ENCODE results near the gene GMPPB.
"Not testable (repeated sequence)": the region's sequence is repeated elsewhere in the genome, so short reads cannot be mapped to it uniquely, and the experiment has no call there.

Gene GMPPB

DNA sequence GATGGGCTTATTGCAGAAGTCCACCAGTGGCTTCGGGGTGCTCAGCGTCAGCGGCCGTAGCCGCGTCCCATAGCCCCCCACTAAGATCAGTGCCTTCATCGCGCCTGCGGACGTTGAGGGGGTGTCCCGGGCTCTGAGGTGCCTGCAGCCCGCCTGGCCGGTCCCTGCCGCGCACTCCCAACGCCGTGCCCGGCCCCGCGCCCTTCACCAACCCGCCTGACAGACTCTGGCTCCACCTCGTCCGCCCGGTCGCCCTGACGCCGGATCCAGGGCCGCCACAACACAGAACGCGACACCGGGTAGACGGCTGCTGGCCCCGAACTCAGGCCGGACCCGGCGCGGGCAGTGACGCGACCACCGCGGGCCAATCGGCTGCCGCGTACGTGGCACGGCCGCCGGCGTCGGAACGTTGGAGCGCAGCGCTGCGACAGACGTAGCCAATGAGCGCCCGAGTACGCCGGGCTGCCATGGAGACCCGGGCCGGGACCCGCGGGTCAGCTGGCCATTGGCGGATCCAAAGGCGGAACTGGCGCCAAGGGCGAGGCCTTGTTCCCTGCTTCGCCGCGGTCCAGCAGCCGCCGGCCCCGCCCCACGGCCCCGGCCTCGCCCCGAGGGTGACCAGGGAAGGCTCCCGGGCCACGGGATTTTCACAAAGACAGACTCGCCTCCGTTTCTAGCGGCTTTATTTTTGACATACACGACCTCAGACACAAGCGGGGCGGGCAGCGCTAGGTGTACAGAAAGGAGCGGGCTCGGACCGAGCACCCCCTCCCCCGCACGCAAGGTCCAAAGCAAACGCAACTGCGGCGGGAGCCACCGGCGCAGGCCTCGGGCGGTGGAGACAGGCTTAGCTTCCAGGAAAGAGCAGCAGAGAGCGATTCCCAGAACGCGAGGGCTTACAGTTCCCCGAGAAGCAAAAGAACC is at the start of gene GMPPB:
Gene GMPPB (minus strand): TSS at position 324 of the 924 bp plus-strand sequence. CDS start 225 bp downstream, at position 99.
- peak; percentile 92 to 94 for DNase-seq

DNA sequence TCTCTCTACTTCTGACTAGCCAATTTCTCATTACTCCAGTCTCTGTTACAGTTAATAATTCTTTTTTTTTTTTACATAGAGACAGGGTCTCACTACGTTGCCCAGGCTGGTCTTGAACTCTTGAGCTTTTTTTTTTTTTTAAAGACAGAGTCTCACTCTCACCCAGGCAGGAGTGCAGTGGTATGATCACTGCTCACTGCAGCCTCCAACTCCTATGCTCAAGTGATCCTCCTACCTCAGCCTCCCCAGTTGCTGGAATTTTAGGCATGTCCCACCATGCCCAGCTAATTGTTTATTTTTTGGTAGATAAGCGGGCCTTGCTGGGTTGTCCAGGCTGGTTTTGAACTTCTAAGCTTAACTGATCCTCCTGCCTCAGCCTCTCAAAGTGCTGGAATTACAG is 49.0 kb upstream of the GMPPB start:
- no peak for DNase-seq

DNA sequence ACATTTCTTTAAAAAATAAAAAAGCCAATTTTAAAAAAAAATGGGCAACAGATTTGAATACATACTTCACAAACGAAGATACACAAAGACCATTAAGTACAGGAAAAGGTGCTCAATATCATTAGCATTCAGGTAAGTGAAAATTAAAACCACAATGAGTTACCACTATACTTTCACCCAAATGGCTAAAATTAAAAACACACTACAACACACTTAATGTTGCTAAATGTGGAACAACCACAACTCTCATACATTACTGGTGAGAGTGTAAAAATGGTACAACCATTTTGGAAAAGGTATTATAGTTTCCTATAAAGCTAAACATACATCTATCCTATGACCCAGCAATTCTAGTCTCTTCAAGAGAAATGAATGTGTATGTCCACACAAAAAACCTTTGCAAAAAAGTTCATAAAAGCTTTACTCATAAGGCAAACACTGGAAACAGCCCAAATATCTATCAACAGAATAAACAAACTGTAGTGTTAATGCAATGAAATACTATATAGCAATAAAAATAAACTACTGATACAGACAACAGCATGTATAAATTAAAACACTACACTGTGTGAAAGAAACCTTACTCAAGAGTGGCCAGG is 47.7 kb upstream of the GMPPB start:
- no peak for DNase-seq

DNA sequence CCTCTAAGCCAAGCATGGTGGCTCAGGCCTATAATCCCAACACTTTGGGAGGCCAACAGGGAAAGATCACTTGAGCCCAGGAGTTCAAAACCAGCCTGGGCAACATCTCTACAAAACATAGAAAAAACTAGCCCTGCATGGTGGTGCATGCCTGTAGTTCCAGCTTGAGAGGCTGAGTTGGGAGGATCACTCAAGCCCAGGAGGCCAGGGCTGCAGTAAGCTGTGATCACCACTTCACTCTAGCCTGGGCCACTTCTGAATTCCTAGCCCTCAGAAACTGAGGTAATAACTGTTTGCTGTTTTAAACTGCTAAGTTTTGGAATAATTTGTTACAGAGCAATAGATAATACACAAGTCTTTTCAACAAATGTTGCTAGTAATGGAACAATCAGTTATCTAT is 46.2 kb upstream of the GMPPB start:
- no peak for DNase-seq

DNA sequence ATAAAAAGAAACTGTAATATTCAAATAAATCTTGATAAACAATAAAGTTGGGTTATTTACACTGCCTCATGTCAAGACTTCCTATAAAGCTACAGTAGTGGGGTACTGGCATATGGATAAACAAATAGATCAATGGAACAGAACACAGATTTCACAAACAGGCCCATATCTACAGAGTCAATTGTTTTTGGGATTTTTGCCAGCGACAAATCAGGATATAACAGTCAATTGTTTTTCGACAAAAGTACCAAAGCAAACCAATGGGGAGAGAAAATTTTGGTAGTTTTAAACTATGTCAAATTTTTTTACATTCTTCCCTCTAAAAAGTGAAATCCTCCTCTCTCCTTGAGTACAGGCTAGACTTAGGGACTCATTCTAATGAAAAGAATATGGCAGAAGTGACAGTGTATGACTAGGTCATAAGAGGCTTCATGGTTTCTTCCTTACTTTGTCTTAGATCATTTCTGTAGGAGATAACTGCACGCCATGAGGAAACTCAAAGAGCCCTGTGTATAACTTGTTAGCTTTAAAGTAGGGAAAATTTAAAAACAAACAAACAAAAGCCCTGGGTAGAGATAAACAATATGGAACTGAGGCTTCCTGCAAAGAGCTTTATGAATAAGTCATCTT is 45.6 kb upstream of the GMPPB start:
- DNase-seq = no peak

DNA sequence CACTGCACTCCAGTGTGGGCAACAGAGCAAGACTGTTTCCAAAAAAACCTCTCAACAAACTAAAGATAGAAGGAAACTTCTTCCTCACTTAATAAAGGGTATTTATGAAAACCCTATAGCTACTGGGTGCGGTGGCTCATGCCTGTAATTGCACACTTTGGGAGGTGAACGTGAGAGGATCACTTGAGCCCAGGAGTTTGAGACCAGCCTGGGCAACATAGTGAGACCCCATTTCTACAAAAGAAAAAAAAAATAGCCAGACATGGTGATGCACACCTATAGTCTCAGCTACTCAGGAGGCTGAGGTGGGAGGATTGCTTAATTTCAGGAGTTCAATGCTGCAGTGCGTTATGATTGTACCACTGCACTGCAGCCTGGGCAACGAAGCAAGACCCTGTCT is 40.2 kb upstream of the GMPPB start:
- DNase-seq = no peak

DNA sequence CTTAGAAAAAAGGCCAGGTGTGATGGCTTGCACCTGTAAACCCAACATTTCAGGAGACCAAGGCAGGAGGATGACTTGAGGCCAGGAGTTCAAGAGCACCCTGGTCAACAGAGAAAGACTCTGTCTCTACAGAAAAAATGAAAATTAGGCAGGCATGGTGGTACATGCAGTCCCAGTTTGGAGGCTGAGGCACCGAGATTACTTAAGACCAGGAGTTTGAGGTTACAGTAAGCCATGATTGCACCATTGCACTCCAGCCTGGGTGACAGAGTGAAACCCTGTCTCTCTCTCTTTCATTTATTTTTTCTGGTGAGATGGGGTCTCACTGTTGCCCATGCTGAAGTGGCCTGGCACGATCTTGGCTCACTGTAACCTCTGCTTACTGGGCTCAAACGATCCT is 37.9 kb upstream of the GMPPB start:
- no peak for DNase-seq

DNA sequence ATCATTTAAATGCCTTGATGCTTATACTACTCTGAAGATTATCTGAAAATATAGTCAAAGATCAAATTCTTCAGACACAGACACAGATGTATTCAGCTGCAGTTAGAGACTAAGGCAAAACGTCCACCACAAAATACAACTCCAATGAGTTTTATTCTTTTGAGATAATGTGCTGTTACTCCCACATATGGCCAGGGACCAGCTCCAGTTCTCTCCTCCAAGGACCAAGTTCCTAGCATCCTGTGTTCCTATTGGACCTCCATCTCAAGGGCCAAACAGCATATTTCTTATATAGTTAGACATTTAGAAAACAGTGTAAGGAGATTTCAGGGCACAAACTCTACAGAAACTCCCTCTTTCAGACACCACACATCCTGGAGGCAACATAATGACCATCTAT is 35.5 kb upstream of the GMPPB start:
- DNase-seq = no peak

DNA sequence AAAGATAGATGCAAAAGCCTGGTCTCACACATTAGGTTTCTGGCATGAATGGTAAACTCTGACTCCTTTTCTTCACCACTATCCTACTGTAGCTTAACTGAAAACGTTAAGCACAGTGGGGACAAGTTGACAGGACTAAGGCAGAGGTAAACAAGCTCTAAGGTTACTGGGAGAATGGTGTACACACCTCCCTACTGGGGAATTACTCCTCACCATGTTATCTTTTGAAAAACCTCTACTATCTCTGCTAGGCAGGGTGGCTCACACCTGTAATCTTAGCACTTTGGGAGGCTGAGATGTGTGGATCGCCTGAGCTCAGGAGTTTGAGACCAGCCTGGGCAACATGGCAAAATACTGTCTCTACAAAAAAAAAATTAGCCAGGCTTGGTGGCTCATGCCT is 33.4 kb upstream of the GMPPB start:
- DNase-seq = no peak

DNA sequence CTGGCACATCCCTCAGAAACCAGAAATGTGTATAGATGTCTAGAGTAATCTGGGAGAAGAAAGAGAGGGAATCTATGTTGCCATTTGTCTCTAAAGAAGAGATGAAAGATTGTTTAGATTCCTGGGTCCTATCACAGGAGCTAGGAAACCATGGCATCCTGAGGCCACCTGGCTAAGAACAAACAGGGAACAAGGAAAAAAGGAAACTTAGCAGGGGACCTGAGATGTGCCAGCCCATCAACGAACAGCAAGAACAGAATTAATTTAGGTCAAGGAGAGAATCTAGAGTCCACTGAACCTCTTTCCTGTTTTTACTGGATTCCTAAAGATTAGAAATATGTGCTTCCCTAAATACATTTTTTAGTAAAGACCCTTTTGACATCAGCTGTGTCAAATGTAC is 32.3 kb upstream of the GMPPB start:
- DNase-seq = no peak

DNA sequence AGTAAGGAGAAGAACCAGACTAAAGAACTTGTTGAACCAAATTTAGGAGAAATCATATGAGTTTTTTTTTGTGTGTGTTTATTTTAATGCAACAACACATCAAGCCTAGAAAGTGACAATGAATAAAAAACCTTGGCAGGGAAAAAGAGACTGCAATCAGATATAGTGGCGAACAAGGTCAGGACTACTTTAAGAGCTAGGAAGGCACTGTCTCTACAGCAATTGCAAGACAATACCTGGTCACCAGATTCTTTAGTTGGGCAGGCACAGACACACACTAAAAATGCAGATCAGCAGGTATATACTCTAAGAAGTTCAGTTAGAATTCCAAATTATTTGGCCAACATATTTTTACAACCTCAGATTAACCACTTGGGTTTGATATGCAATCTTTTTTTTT is 30.8 kb upstream of the GMPPB start:
- no peak for DNase-seq

DNA sequence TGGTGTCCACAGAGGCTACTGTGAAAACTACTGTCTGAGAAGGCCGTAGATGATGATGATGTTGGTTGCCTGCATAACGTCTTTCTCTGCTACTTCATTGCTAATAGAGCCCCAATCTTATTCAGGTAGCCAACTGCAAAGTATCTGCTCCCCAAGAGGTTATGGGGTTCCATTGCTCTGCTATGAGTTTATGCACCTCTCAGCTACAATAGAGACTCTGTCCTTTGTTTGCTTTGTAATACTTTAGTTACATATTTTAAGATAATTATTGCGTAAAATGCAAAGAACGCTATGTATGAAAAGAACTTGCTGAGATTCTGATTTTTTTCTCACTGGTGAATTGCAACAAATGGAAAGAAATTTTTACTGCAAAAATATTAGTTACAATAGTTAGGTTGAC is 27.8 kb upstream of the GMPPB start:
- no peak for DNase-seq

DNA sequence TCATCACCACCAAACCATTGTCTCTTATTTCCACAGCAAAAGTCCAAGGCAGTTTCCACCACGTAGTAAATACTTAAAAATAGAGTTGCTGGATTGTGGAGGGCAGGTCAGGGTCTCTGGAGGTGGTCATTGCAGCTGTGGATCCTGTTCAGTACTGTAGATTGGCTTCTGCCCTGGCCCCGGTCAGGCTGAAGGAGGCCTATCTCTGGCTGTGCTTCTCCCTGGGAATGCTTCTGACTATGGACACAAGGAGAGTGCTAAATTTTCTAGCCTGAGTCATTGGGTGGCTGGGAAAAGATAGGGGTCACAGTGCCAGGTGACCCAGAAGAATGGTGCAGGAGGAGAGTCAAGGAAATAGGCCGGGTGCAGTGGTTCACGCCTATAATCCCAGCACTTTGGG is 26.3 kb upstream of the GMPPB start:
- no peak for DNase-seq

DNA sequence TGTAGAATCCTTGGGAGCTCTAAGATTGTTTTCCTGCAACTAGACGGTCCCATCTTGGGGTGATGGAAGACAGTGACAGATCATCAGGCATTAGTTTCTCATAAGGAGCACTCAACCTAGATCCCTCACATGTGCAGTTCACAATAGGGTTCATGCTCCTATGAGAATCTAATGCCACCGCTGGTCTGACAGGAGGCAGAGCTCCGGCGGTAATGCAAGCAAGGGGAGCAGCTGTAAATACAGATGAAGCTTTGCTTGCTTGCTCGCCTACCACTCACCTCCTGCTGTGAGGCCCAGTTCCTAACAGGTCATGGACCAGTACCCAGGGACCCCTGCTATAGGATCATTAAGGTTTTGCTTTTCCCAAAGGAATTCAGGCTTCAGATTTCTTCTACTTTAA is 25.1 kb upstream of the GMPPB start:
- DNase-seq = not testable (repeated sequence)

DNA sequence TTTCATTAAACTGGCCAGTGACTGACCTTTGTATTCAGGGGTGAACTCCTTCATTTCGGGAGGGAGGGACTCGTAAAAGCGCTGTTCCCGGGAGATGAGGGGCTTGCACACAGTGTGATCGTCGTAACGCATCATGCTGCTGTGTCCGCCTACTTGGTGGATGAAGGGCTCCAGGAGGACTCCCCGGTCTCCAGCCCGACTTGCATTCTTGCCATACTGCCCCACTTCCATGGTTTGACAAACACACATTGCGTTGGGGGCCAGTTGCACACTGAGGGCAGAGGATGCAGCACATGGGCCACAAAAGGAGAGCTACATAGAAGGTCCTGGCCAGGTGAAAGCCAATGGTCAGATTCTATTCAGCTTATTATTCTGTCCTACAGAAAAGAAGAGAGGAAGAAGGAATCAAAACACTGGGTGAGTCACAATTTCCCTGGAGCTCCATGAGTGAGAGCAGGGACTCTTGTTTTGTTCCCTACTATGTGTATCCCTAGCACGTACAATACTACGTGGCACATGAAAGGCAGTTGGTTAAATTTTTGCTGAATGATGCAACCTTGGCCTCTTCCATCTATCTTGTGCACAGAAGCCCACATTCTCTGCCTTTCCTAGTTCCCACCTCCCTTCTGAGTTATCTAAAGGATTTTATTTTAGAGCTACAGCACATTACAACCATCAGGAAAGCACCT is 24.2 kb upstream of the GMPPB start:
- DNase-seq = no peak

DNA sequence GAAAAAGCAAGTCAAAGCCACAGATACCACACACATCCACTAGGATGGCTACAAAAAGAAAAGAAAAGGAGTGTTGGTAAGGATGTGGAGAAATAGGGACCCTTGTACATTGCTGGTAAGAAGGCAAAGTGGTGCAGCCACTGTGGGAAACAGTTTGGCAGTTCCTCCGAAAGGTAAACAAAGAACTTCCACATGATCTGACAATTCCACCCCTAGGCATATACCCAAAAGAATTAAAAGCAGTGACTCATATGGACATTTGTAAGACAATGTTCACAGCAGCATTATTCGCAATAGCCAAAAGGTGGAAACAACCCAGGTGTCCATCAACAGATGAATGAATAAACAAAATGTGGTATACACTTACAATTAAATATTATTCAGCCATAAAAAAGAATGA is 22.2 kb upstream of the GMPPB start:
- DNase-seq = peak in 1 of 2 experiments; percentile 6

DNA sequence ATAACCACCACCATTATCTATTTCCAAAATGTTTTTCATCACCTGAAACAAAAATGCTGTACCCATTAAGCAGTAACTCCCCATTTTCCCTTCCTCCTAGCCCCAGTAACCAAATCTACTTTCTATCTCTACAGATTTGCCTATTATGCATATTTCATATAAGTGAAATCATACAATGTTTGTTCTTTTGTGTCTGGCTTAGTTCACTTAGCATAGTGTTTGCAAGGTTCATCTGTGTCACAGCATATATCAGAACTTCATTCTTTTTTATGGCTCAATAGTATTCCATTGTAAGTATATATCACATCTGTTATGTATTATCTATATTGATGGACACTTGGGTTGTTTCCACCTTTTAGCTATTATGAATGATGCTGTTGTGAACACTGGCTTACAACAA is 16.7 kb upstream of the GMPPB start:
- no peak for DNase-seq

DNA sequence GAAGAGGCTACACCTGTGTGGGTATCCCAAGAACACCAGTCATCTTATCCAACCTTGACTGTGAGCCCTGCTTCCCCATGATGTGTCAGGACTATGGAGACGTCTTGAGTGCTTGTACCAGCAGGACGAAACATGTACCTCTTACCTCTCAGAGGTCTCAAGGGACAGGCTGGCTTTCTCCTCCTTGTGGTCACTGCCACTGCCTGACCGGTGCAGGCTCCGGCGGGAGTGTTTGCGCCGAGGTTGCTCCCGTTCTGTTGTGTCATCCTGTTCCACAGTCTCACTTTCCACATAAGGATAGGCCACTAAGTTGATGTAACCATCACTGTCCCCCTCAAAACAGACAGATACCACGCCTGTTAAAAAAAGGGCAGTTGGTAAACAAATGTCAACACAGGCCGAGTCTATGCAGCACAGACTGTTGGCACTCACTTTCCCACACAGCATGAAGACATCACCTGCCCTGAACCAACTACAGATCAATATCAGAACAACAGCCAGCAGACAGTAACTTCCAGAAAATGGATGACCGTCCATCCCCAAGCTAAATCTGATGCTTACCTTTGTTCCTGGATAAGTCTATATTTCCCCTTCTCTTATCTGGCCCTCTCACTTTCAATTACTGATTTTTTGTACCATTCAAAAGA is 14.4 kb upstream of the GMPPB start:
- DNase-seq = no peak

DNA sequence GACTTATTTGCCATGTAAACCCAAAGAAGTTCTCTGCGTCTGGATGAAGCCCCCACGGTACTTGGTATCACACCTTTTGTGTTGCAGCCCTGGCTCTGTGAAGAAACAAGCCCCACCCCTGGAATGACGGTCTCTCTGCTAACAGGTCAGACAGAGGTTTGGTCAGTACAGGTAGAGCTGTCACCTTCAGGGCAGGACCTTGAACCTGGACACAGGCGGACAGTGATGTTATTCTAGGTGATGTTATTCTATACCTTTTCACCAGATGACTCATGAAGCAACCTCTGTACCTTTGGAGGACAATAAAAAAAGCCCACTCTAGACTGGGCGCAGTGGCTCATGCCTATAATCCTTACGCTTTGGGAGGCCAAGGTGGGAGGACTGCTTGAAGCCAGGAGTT is 11.0 kb upstream of the GMPPB start:
- no peak for DNase-seq

DNA sequence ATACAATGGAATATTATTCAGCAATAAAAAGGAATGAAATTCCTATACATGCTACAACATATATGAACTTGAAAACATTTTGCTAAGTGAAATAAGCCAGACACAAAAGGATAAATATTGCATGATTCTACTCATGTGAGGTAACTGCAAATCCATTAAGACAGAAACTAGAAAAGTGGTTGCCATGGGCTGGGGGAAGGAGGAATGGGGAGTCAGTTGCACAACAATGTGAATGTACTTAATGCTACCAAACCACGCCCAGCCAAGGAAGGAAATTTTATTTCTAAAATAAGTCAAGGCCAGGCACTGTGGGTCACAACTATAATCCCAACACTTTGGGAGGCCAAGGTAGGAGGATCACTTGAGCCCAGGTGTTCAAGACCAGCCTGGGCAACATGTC is 9.8 kb upstream of the GMPPB start:
- no peak for DNase-seq

DNA sequence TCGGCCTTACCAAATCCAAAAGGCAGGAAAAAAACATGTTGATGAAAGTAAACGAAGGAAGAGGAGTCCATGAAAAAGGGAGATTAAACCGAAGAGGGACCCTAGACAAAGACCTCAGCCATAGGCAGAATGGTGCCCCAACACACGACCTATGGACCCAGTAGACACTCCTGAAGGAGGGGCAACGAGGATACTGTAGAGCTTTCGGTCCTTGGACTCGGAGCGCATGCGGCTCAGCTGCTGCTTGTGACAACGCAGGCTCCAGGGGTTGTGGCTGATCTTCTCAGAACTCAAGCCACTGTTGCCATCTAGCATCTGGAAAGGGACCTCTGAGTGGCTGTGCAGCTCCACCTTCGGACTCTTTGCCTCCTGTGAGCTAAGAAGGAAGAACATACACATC is 8.8 kb upstream of the GMPPB start:
- DNase-seq = no peak

DNA sequence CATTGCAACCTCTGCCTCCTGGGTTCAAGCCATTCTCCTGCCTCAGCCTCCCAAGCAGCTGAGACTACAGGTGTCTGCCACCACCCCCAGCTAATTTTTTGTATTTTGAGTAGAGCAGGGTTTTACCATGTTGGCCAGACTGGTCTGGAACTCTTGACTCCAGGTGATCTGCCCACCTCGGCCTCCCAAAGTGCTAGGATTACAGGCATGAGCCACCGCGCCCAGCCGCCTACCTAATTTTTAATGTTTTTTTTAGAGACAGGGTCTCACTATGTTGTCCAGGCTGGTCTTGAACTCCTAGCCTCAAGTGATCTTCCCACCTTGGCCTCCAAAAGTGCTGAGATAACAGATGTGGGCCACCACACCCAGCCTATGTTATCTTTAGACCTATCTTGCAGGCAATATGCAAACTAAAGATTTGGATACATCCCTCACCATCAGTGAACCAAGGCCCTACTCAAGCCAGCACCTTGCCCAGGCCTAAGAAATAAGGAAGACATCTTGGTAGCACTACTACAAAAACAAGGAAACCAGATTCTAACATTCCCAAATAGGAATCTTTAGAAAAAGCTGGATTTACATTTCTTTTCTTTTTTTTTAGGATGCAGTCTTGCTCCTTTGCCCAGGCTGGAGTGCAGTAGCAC is 6.3 kb upstream of the GMPPB start:
- DNase-seq = no peak
